Measurements from ENCODE around the gene ATP1A3. TPM values are rescaled to one million over a fixed set of nuclear protein-coding genes. Genes with fewer than 3 reads are reported as not detected.

The ATP1A3 gene
- total RNA-seq, 2 donors from 2014 or later: 0.69 to 1.0 TPM

DNA sequence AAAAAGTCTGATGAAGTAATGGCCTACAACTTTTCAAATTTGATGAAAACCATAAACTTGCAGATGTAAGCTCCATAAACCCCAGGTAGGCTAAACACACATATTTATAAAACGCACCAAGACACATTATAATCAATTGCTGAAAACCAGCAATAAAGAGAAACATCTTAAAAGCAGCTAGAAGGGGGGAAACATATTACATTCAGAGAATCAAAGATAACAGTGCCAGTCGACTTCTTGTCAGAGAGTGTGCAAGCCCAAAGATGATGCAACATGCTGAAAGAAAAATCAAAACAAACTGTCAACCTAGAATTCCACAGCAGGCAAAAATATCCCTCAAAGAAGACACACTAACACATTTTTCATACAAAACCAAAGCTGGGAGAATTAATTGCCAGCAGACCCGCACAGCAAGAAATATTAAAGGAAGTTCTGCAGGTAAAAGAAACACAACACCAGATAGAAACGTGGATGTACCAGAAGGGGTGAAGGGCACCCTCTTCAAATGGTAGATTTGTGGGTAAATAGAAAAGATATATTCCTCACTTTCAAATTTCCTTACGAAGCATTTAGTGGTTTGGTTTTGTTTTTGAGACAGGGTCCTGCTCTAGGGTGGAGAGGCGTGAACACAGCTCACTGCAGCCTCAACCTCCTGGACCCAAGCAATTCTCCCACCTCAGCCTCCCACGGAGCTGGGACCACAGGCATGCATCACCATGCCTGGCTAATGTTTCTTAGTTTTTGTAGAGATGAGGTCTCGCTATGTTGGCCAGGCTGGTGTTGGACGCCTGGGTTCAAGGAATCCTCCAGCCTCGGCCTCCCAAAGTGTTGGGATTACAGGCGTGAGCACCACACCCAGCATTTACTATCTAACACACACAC is 16.5 kb upstream of the ATP1A3 start:
- Mint-ChIP-seq H3K4me3 (no peak overlapping the region), H3K27me3 (ENCODE audit: insufficient read depth) (no peaks in the 10 kb centered on the region), H3K4me1 (no peaks in the 10 kb centered on the region), H3K27ac (no peak overlapping the region), H3K36me3 (ENCODE audit: low read depth) (no peaks in the 10 kb centered on the region), H3K9me3 (no peaks in the 10 kb centered on the region)
- Histone ChIP-seq H3K36me3 (ENCODE audit: control insufficient read depth, insufficient read depth, low read length) (no peaks in the 10 kb centered on the region), H3K4me3 (ENCODE audit: low read length) (no peak overlapping the region), H3K9ac (ENCODE audit: extremely low read depth, low read length, poor library complexity, severe bottlenecking) (no peak overlapping the region), H3K27me3 (ENCODE audit: control insufficient read depth, insufficient read depth, low read length, poor library complexity, severe bottlenecking) (no peaks in the 10 kb centered on the region), H3K9me3 (ENCODE audit: control insufficient read depth, low read length) (no peaks in the 10 kb centered on the region), H3K4me1 (ENCODE audit: control insufficient read depth, insufficient read depth, low read length) (no peaks in the 10 kb centered on the region), H3K27ac (ENCODE audit: low read depth, low read length) (no peak overlapping the region)
- DNase-seq: no peak
- WGBS, 2 experiments (ENCODE audit: insufficient coverage in 1 of 2, insufficient read length in 1 of 2): 90 to 100% methylated on average over 6 to 11 of the region's 11 CpGs
- TF ChIP-seq CTCF (conservative IDR thresholded peaks at IDR 0.05): no peak

DNA sequence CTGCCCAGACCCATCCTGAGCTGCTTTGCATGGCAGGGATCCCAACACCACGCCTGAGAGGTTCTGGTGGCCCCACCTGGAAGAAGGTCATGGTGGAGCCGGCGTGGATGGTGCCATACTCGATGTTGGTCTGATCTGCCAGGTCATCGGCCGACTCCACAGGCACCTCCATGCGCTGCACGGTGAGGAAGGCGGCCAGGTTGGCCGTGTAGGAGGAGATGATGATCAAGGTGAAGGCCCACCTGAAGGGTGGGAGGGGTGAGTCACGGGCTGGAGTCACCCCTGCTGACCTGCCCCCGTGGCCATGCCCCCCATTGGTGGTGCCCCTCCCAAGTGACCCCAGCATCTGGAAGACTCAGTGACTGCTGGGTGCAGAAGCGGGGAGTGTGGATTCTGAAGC is 12.5 kb upstream of the ATP1A3 start:
- Mint-ChIP-seq H3K27me3 (ENCODE audit: insufficient read depth) (peaks cover 18% of the 10 kb centered on the region), H3K27ac (no peak overlapping the region), H3K36me3 (ENCODE audit: low read depth) (no peaks in the 10 kb centered on the region), H3K4me1 (no peaks in the 10 kb centered on the region), H3K9me3 (no peaks in the 10 kb centered on the region), H3K4me3 (no peak overlapping the region)
- Histone ChIP-seq H3K4me3 (ENCODE audit: low read length) (no peak overlapping the region), H3K27me3 (ENCODE audit: control insufficient read depth, insufficient read depth, low read length, poor library complexity, severe bottlenecking) (peaks cover 10% of the 10 kb centered on the region), H3K4me1 (ENCODE audit: control insufficient read depth, insufficient read depth, low read length) (no peaks in the 10 kb centered on the region), H3K36me3 (ENCODE audit: control insufficient read depth, insufficient read depth, low read length) (no peaks in the 10 kb centered on the region), H3K9ac (ENCODE audit: extremely low read depth, low read length, poor library complexity, severe bottlenecking) (no peak overlapping the region), H3K9me3 (ENCODE audit: control insufficient read depth, low read length) (no peaks in the 10 kb centered on the region), H3K27ac (ENCODE audit: low read depth, low read length) (no peak overlapping the region)
- WGBS, 2 experiments (ENCODE audit: insufficient coverage in 1 of 2, insufficient read length in 1 of 2): 92 to 100% methylated on average over 10 to 13 of the region's 13 CpGs
- DNase-seq: no peak
- TF ChIP-seq CTCF (conservative IDR thresholded peaks at IDR 0.05): no peak

- no peak for DNase-seq
- Mint-ChIP-seq H3K4me3 (no peak overlapping the region), H3K36me3 (ENCODE audit: low read depth) (no peaks in the 10 kb centered on the region), H3K4me1 (no peaks in the 10 kb centered on the region), H3K27me3 (ENCODE audit: insufficient read depth) (peaks cover 28% of the 10 kb centered on the region), H3K9me3 (no peaks in the 10 kb centered on the region), H3K27ac (no peak overlapping the region)
- WGBS, 2 experiments (ENCODE audit: insufficient coverage in 1 of 2, insufficient read length in 1 of 2): 94 to 96% methylated on average over 17 to 22 of the region's 22 CpGs
- Histone ChIP-seq H3K4me1 (ENCODE audit: control insufficient read depth, insufficient read depth, low read length) (no peaks in the 10 kb centered on the region), H3K27ac (ENCODE audit: low read depth, low read length) (no peak overlapping the region), H3K4me3 (ENCODE audit: low read length) (no peak overlapping the region), H3K36me3 (ENCODE audit: control insufficient read depth, insufficient read depth, low read length) (no peaks in the 10 kb centered on the region), H3K9ac (ENCODE audit: extremely low read depth, low read length, poor library complexity, severe bottlenecking) (no peak overlapping the region), H3K27me3 (ENCODE audit: control insufficient read depth, insufficient read depth, low read length, poor library complexity, severe bottlenecking) (peaks cover 21% of the 10 kb centered on the region), H3K9me3 (ENCODE audit: control insufficient read depth, low read length) (no peaks in the 10 kb centered on the region)
- no peak for TF ChIP-seq CTCF (conservative IDR thresholded peaks at IDR 0.05)
Observed at GRCh38 chr19:42005504-42005903, 11.5 kb upstream of the ATP1A3 start.
